Astrocyte (in vitro differentiated cells and primary cell): ENCODE measurements around the gene THEM5.

Experiments
- CTCF ChIP-seq: IDR thresholded peaks from 2 replicates; pipeline ENCODE4 v1.5.1; 2011; ENCODE audit warnings: low read depth, mild to moderate bottlenecking, inconsistent platforms, low read length, moderate library complexity; ENCODE audit not compliant: insufficient read depth
- EZH2 ChIP-seq: IDR thresholded peaks from 2 replicates; pipeline ENCODE4 v1.6.1; 2012; ENCODE audit warnings: mild to moderate bottlenecking, low read length, inconsistent platforms; ENCODE audit not compliant: insufficient read depth

- TF ChIP-seq CTCF (no peak), EZH2 (no peak)
Observed at GRCh38 chr1:151839457-151840403, 13.8 kb downstream of the THEM5 start, which contains the start of gene C2CD4D.
